Measurements from ENCODE around the gene FOXL1.
"Not testable (repeated sequence)": the region's sequence is repeated elsewhere in the genome, so short reads cannot be mapped to it uniquely, and the experiment has no call there.

FOXL1 gene

DNA sequence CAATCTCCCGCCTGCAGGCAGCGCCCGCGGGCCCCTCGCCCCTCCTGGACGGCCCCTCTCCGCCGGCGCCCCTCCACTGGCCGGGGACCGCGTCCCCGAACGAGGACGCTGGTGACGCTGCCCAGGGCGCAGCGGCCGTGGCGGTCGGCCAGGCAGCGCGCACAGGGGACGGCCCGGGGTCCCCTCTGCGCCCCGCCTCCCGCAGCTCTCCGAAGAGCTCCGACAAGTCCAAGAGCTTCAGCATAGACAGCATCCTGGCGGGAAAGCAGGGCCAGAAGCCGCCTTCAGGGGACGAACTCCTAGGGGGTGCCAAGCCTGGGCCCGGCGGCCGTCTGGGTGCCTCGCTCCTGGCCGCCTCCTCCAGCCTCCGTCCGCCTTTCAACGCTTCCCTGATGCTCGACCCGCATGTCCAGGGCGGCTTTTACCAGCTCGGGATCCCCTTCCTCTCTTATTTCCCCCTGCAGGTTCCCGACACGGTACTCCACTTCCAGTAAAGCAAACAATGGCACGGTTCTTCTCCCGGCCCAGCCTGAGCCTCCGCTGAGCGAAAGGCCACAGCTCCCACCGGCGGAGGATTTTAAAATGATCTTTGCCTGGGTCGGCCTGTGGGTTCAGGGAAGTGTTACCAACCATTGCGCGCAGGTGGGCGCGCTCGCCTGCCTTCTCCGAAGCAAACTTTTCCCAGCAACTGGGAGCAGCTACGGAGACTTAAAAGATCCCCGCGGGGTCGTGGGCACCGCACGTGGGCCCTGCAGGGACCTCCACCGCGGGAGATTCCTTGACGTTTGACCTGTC is 1.1 kb downstream of the FOXL1 start:
- no peak overlapping the region for H3K27ac ChIP-seq (ENCODE audit: low read length)
- peaks cover 99% of the 10 kb centered on the region for H3K27me3 ChIP-seq (ENCODE audit: insufficient read depth, low read length)
- peaks cover 22% of the 10 kb centered on the region; the same call in 1 of the 2 replicates for H3K4me1 ChIP-seq (ENCODE audit: insufficient read depth, low read length)
- H3K9me3 ChIP-seq (ENCODE audit: insufficient read depth, low read depth, low read length), result no peaks in the 10 kb centered on the region; the same call in 1 of the 2 replicates
- H3K9ac ChIP-seq (ENCODE audit: low read depth, low read length), result no peak overlapping the region
- no peaks in the 10 kb centered on the region for H3K36me3 ChIP-seq (ENCODE audit: insufficient read depth, low read depth, low read length)
- peak overlapping the region; percentile 57 for H3K4me3 ChIP-seq (ENCODE audit: low read length)

- H3K27ac ChIP-seq (ENCODE audit: low read length), result no peak overlapping the region
Measured at GRCh38 chr16:86580063-86580790, 1.9 kb downstream of the FOXL1 start.

DNA sequence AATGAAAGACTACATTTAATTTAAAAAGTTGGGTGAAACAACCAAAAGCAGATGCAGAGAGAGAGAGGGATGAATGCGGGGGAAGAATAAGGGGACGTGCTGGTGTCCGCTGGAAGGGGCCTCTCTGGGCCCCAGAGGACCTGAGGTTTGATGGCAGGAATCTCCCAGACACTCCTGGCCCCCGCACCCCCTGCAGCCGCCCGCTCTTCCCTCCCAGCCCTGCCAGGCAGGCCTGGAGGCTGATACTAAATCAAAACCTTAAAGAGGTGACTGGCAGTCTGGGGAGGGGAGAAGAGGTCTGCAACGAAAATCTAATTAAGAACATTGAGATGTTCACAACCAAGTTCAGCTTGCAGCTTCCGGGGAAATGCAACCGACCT is 2.4 kb downstream of the FOXL1 start:
- Histone ChIP-seq H3K36me3 (ENCODE audit: insufficient read depth, low read depth, low read length) (no peaks in the 10 kb centered on the region), H3K4me1 (ENCODE audit: insufficient read depth, low read length) (peaks cover 16% of the 10 kb centered on the region; the same call in 1 of the 2 replicates), H3K27ac (ENCODE audit: low read length) (no peak overlapping the region), H3K27me3 (ENCODE audit: insufficient read depth, low read length) (peaks cover 95% of the 10 kb centered on the region), H3K4me3 (ENCODE audit: low read length) (no peak overlapping the region), H3K9ac (ENCODE audit: low read depth, low read length) (no peak overlapping the region), H3K9me3 (ENCODE audit: insufficient read depth, low read depth, low read length) (no peaks in the 10 kb centered on the region; the same call in 1 of the 2 replicates)

More at GRCh38 chr16:86580063-86580790, 1.9 kb downstream of the FOXL1 start:
- H3K4me1 ChIP-seq (ENCODE audit: insufficient read depth, low read length), result peaks cover 19% of the 10 kb centered on the region; the same call in 1 of the 2 replicates
- H3K4me3 ChIP-seq (ENCODE audit: low read length), result peak overlapping the region; percentile 57; the same call in 1 of the 2 replicates
- peaks cover 97% of the 10 kb centered on the region for H3K27me3 ChIP-seq (ENCODE audit: insufficient read depth, low read length)
- H3K9me3 ChIP-seq (ENCODE audit: insufficient read depth, low read depth, low read length), result no peaks in the 10 kb centered on the region; the same call in 1 of the 2 replicates
- H3K36me3 ChIP-seq (ENCODE audit: insufficient read depth, low read depth, low read length), result no peaks in the 10 kb centered on the region
- no peak overlapping the region for H3K9ac ChIP-seq (ENCODE audit: low read depth, low read length)

GRCh38 chr16:86581458-86581857 is 3.1 kb downstream of the FOXL1 start:
- peaks cover 89% of the 10 kb centered on the region for H3K27me3 ChIP-seq (ENCODE audit: insufficient read depth, low read length)

DNA sequence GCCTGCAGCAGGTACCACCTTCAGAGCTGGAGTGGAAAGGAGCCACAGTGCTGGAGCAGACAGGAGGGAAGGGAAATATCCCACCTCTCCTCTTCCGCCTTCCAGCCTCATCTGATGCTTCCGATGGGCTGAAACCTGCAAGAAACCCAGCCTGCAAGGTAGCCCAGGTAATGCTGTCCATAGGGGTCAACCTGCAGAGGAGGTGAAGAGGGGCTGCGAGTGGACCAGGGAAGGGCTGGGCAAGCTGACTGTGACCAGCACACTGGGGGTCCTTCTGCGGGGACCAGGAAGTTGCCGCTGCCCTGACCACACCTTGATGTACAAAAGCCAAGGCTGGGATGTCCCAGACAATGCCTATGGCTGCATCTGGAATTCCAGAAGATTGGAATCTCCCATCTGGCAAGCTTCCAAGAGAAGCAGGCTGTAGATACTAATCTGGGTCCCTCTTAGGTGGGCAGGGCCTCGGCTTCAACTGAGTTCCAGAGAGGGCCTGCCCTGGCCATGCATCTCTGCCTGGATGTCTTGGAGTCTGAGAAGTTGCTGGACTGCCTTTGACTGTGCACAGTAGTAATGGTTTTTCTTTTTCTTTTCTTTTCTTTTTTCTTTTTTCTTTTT is 5.8 kb downstream of the FOXL1 start:
- no peak overlapping the region for H3K27ac ChIP-seq (ENCODE audit: low read length)
- H3K36me3 ChIP-seq (ENCODE audit: insufficient read depth, low read depth, low read length), result no peaks in the 10 kb centered on the region
- H3K27me3 ChIP-seq (ENCODE audit: insufficient read depth, low read length), result peaks cover 62% of the 10 kb centered on the region
- H3K4me1 ChIP-seq (ENCODE audit: insufficient read depth, low read length), result no peaks in the 10 kb centered on the region
- no peak overlapping the region for H3K9ac ChIP-seq (ENCODE audit: low read depth, low read length)
- no peaks in the 10 kb centered on the region for H3K9me3 ChIP-seq (ENCODE audit: insufficient read depth, low read depth, low read length)
- H3K4me3 ChIP-seq (ENCODE audit: low read length), result no peak overlapping the region

More at GRCh38 chr16:86581458-86581857, 3.1 kb downstream of the FOXL1 start:
- Histone ChIP-seq H3K4me1 (ENCODE audit: insufficient read depth, low read length) (peaks cover 15% of the 10 kb centered on the region; the same call in 1 of the 2 replicates), H3K9ac (ENCODE audit: low read depth, low read length) (no peak overlapping the region), H3K27ac (ENCODE audit: low read length) (no peak overlapping the region), H3K4me3 (ENCODE audit: low read length) (no peak overlapping the region), H3K36me3 (ENCODE audit: insufficient read depth, low read depth, low read length) (no peaks in the 10 kb centered on the region), H3K9me3 (ENCODE audit: insufficient read depth, low read depth, low read length) (no peaks in the 10 kb centered on the region; the same call in 1 of the 2 replicates)

DNA sequence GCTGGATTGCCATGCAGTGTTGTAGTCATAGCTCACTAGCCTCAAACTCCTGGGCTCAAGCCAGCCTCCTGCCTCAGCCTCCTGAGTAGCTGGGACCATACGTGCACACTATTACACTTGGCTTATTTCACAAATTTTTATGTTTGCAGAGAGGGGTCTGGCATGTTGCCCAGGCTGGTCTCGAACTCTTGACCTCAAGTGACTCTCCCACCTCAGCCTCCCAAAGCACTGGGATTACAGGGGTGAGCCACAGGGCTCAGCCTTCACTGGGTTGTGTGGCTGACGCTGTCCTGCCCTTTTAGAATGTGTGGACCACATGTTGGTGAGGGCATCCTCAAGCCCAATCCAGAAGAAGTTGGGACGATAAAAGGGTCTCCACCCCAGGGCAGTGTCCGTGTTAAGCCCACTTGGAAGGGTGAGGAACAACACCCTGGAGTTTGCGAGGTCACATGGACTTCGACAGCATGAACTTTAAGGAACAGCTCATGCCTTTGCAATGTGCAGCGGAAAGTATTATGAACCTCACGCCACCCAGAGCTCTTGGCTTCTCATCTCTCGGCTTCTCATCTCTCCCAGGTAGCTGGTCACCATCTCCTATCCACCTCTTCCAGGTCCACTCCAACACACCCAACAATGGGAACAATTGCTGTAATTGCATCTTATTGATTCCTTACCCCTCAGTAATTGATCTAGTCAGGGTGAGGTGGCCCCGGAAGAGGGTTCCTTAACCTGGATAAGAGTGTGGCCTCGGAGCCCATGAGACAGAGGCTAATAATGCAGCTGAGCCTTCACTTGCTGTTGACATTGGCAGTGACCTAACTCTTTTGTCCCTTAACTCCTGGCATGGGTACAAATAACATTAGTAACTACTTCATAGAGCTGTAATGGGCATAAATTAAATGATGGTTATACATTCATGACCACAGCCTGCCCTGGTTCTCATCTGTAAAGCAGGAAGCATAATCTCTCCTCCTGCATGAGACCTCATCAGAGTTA is 6.7 kb downstream of the FOXL1 start:
- Histone ChIP-seq H3K27me3 (ENCODE audit: insufficient read depth, low read length) (peaks cover 61% of the 10 kb centered on the region), H3K9me3 (ENCODE audit: insufficient read depth, low read depth, low read length) (no peaks in the 10 kb centered on the region), H3K36me3 (ENCODE audit: insufficient read depth, low read depth, low read length) (no peaks in the 10 kb centered on the region), H3K27ac (ENCODE audit: low read length) (no peak overlapping the region), H3K9ac (ENCODE audit: low read depth, low read length) (no peak overlapping the region), H3K4me3 (ENCODE audit: low read length) (no peak overlapping the region), H3K4me1 (ENCODE audit: insufficient read depth, low read length) (no peaks in the 10 kb centered on the region)

DNA sequence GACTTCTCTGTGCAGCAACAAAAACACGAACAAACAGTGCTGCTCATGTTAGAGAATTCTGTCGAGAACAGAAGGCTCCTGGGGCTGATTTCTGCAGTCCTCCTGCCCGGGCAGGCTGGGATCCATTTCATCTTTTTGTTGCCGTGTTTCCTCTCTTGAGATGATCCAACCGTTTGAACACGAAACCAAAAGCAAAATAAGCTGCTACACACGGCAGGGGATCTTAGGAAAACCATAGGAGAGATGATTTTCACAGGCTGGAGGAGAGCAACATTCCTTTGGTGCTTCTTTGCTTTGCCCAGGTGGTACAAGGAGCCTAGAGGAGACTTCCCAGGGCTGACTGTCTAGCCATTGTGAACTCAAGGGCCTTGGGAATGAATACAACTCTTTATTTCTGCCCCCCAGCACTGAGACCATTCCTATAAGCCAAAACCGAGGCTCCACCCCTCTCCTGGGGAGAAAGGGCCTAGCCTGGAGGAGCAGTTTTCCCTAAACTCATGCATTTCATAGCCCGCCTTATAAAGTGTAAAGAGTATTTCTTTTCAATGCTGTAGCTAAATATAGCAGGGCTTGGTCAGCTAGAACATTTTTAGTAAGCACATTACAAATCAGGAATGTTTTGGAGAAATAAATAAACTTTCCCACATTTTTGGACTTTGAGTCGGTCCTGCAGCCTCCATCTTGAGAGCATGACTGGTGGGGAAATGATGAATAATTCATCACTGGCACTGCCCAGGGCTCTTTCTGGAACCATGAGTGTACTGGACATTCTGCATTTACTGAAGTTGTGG is 7.7 kb downstream of the FOXL1 start:
- H3K36me3 ChIP-seq (ENCODE audit: insufficient read depth, low read depth, low read length), result no peaks in the 10 kb centered on the region
- H3K4me1 ChIP-seq (ENCODE audit: insufficient read depth, low read length), result no peaks in the 10 kb centered on the region
- H3K27me3 ChIP-seq (ENCODE audit: insufficient read depth, low read length), result peaks cover 54% of the 10 kb centered on the region
- no peak overlapping the region for H3K4me3 ChIP-seq (ENCODE audit: low read length)
- H3K27ac ChIP-seq (ENCODE audit: low read length), result no peak overlapping the region
- no peaks in the 10 kb centered on the region for H3K9me3 ChIP-seq (ENCODE audit: insufficient read depth, low read depth, low read length)
- H3K9ac ChIP-seq (ENCODE audit: low read depth, low read length), result no peak overlapping the region

DNA sequence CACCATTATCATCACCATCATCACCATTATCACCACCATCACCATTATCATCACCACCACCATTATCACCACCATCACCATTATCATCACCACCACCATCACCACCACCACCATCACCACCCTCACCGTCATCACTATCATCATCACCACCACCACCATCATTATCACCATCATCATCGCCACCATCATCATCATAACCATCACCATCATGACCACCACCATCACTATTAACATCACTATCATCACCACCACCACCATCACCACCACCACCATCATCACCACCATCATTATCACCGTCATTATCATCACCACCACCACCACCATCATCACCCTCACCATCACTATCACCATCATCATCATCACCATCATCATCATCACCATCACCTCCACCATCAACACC is 9.1 kb downstream of the FOXL1 start:
- peaks cover 39% of the 10 kb centered on the region for H3K27me3 ChIP-seq (ENCODE audit: insufficient read depth, low read length)
- no peak overlapping the region for H3K9ac ChIP-seq (ENCODE audit: low read depth, low read length)
- H3K36me3 ChIP-seq (ENCODE audit: insufficient read depth, low read depth, low read length), result no peaks in the 10 kb centered on the region
- H3K4me1 ChIP-seq (ENCODE audit: insufficient read depth, low read length), result no peaks in the 10 kb centered on the region
- no peaks in the 10 kb centered on the region for H3K9me3 ChIP-seq (ENCODE audit: insufficient read depth, low read depth, low read length)
- no peak overlapping the region for H3K4me3 ChIP-seq (ENCODE audit: low read length)
- no peak overlapping the region for H3K27ac ChIP-seq (ENCODE audit: low read length)

DNA sequence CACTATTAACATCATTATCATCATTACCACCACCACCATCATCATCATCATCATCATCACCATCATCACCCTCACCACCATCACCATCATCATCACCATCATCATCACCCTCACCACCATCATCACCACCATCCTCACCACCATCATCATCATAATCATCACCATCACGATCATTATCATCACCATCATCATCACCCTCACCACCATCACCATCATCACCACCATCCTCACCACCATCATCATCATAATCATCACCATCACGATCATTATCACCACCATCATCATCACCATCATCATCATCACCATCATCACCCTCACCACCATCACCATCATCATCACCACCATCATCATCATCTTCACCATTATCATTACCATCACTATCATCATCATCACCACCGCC is 9.6 kb downstream of the FOXL1 start:
- H3K27ac ChIP-seq (ENCODE audit: low read length); H3K4me1 ChIP-seq (ENCODE audit: insufficient read depth, low read length); H3K9ac ChIP-seq (ENCODE audit: low read depth, low read length); H3K4me3 ChIP-seq (ENCODE audit: low read length); H3K36me3 ChIP-seq (ENCODE audit: insufficient read depth, low read depth, low read length); H3K9me3 ChIP-seq (ENCODE audit: insufficient read depth, low read depth, low read length): not testable (repeated sequence)
- H3K27me3 ChIP-seq (ENCODE audit: insufficient read depth, low read length), result peaks cover 35% of the 10 kb centered on the region

GRCh38 chr16:86590501-86591144 is 12.3 kb downstream of the FOXL1 start:
- Histone ChIP-seq H3K27ac (ENCODE audit: low read length) (no peak overlapping the region), H3K4me3 (ENCODE audit: low read length) (no peak overlapping the region), H3K9ac (ENCODE audit: low read depth, low read length) (no peak overlapping the region), H3K9me3 (ENCODE audit: insufficient read depth, low read depth, low read length) (no peaks in the 10 kb centered on the region), H3K4me1 (ENCODE audit: insufficient read depth, low read length) (no peaks in the 10 kb centered on the region), H3K36me3 (ENCODE audit: insufficient read depth, low read depth, low read length) (no peaks in the 10 kb centered on the region), H3K27me3 (ENCODE audit: insufficient read depth, low read length) (peaks cover 11% of the 10 kb centered on the region; the same call in 1 of the 2 replicates)

Measured in iPS-20b (cell line).